Measurements from ENCODE around the gene RDH8. TPM values are rescaled to one million over a fixed set of nuclear protein-coding genes. Genes with fewer than 3 reads are reported as not detected.

RDH8 gene
- total and polyA plus RNA-seq, 2 of the 8 experiments (the other 6 are each of a cell fraction or from before 2014, with no cell fraction given), result 0.38 TPM; not detected in 1

GRCh38 chr19:10027158-10027997 is 14.1 kb downstream of the RDH8 start (continued):
- TF ChIP-seq SIN3A (conservative IDR thresholded peaks at IDR 0.05 in 1 of 2, IDR thresholded peaks at IDR 0.05 in 1 of 2; ENCODE audit: low read depth in 1 of 2, low read length in 2 of 2) (peak in 1 of 2 experiments; percentile 67; a peak in 1 of 4 replicates), ZNF274 (IDR thresholded peaks at IDR 0.05; ENCODE audit: borderline replicate concordance, extremely low read depth, low read length) (no peak), CTBP2 (IDR thresholded peaks at IDR 0.05; ENCODE audit: borderline replicate concordance, insufficient read depth, insufficient read length, low read length) (no peak), EP300 (IDR thresholded peaks at IDR 0.05; ENCODE audit: borderline replicate concordance in 1 of 2, low read depth in 2 of 2, low read length in 2 of 2) (peak in 1 of 2 experiments; percentile 58; a peak in 1 of 3 replicates), SIRT6 (IDR thresholded peaks at IDR 0.05; ENCODE audit: low read length) (no peak), TCF12 (IDR thresholded peaks at IDR 0.05; ENCODE audit: low read depth, low read length) (peak; percentile 86), CBX8 (IDR thresholded peaks at IDR 0.05; ENCODE audit: borderline replicate concordance, low read depth, low read length) (no peak), JUND (IDR thresholded peaks at IDR 0.05; ENCODE audit: low read length) (no peak), RBBP5 (IDR thresholded peaks at IDR 0.05; ENCODE audit: borderline replicate concordance, low read depth, low read length) (no peak), YY1 (IDR thresholded peaks at IDR 0.05; ENCODE audit: low read depth, low read length) (no peak)
- TF ChIP-seq, protein P1, sequence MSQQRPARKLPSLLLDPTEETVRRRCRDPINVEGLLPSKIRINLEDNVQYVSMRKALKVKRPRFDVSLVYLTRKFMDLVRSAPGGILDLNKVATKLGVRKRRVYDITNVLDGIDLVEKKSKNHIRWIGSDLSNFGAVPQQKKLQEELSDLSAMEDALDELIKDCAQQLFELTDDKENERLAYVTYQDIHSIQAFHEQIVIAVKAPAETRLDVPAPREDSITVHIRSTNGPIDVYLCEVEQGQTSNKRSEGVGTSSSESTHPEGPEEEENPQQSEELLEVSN (IDR thresholded peaks at IDR 0.05), result peak; percentile 68
- TF ChIP-seq, protein P2, sequence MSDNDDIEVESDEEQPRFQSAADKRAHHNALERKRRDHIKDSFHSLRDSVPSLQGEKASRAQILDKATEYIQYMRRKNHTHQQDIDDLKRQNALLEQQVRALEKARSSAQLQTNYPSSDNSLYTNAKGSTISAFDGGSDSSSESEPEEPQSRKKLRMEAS (IDR thresholded peaks at IDR 0.05), result peak; percentile 100
- TF ChIP-seq, protein P3, sequence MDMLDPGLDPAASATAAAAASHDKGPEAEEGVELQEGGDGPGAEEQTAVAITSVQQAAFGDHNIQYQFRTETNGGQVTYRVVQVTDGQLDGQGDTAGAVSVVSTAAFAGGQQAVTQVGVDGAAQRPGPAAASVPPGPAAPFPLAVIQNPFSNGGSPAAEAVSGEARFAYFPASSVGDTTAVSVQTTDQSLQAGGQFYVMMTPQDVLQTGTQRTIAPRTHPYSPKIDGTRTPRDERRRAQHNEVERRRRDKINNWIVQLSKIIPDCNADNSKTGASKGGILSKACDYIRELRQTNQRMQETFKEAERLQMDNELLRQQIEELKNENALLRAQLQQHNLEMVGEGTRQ (IDR thresholded peaks at IDR 0.05; ENCODE audit: low read length), result peak; percentile 64
- TF ChIP-seq, protein P4, sequence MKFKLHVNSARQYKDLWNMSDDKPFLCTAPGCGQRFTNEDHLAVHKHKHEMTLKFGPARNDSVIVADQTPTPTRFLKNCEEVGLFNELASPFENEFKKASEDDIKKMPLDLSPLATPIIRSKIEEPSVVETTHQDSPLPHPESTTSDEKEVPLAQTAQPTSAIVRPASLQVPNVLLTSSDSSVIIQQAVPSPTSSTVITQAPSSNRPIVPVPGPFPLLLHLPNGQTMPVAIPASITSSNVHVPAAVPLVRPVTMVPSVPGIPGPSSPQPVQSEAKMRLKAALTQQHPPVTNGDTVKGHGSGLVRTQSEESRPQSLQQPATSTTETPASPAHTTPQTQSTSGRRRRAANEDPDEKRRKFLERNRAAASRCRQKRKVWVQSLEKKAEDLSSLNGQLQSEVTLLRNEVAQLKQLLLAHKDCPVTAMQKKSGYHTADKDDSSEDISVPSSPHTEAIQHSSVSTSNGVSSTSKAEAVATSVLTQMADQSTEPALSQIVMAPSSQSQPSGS (IDR thresholded peaks at IDR 0.05; ENCODE audit: low read length), result no peak

Measured in H1 (cell line).